Frontal cortex (tissue), 4 donors: Measurements from ENCODE around the gene PAX4. TPM values are rescaled to one million over a fixed set of nuclear protein-coding genes. Genes with fewer than 3 reads are reported as not detected.

Source experiments
- DNase-seq, 2 donors: peaks; one replicate each; pipeline ENCODE4 v3.0.0; 2012; ENCODE audit warnings: low spot score in 2 of 2
- FAIRE-seq: peaks from 2 replicates; lab custom pipeline; 2012; peaks lifted over from hg19 to GRCh38; lab: Jason Lieb, UNC
- total RNA-seq: library from RNA; depleted of rRNA; stranded (reverse); fragments of >200 nt; gene quantifications from one replicate; pipeline ENCODE4 v1.2.3, GENCODE V29; 2014
- donor health status: control.
- donor health status: control.
- donor health status: control.

The PAX4 gene, protein sequence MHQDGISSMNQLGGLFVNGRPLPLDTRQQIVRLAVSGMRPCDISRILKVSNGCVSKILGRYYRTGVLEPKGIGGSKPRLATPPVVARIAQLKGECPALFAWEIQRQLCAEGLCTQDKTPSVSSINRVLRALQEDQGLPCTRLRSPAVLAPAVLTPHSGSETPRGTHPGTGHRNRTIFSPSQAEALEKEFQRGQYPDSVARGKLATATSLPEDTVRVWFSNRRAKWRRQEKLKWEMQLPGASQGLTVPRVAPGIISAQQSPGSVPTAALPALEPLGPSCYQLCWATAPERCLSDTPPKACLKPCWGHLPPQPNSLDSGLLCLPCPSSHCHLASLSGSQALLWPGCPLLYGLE
- total RNA-seq: not detected

DNA sequence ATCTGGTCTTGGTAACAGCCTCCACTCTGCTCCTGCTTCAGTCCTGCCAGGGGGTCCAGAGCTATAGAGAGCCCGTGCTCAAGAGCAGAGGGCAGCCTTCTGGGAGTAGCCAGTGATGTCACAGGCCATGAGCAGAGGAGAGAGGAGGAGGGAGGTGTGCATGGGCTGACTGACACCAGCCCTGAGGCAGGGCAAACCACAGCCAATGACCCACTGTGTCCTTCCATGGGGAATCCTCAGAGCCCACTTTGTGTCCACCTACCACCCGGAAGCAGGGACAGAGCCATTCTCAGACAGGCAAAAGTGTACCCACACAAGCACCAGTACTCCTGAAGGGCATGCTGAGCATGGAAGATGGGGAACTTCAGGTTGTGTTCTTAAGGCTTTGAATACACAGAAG is at the start of gene PAX4:
Gene PAX4, minus strand, starts transcription at position 101 of the 400 bp plus-strand sequence. CDS start 2,214 bp downstream, outside the sequence.
- no peak for FAIRE-seq
- no peak for DNase-seq

DNA sequence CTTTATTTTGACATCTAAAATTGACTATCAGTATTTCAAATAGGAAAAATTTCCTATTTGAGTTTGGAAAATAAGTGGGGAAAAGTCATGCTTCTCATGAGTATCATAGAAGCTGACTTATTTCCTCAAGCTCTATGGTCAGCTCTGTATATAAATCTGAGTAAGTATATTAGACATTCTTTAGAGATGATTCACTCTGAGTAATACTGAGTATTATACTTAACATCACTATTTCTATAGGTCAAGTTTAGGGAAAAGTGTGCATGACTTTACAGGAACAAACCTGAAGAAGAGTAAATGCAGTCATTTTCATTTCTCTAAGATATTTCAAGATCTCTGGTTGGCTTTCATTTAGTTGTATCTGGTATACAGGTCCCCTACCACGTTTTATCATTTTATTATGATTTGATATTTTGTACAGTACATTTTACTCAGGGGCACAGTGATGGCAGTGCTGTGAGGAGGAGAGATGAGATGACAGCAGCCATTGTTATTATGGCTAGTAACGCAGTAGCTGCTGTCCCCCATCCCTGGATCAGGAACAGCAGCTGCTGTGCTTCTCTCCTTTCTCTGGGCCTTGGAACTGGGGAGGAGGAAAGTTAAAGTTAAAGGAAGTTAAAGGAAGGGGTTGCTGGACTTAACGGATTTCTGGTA is 49.2 kb upstream of the PAX4 start:
- DNase-seq (no peak), FAIRE-seq (no peak)

DNA sequence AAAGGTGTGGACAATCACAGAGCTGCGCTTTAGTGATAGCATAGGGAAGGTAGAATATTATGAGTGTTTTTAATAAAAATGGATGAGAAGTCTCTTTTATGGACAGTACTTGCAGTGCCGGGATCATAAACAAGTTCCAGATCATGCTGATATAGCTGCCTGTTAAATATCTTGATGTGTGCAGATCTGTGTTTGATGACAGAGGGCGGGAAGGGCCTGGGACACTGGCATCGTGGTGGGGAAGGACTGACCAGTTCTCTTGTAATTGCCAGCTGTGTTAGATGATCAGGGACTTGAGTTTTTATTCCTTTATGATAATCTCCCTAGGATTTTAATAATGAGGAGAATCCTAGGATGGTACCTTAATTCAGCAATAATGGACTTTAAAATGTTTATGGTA is 48.7 kb upstream of the PAX4 start:
- no peak for FAIRE-seq

DNA sequence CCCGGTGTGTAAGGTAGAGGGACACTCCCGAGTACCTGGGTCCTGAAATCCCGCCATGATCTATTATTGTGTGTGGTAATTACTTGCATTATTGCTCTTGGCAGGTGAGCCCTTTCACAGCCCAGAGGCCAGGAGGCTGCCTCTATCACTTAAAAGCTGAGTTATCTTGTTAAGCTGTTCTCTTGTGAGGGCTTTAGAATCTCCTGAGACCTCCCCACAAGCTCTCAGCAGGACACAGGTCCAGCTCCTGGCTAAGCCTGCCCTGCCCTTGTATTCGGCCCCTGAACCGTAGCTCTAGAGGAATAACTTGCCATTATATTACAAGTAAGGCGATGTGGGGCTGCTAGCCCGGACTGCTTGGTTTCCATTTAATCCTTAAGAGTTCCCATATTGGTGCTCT is 48.0 kb upstream of the PAX4 start:
- FAIRE-seq (no peak), DNase-seq (no peak)

More for the DNA sequence above, 48.7 kb upstream of the PAX4 start:
- DNase-seq: no peak

DNA sequence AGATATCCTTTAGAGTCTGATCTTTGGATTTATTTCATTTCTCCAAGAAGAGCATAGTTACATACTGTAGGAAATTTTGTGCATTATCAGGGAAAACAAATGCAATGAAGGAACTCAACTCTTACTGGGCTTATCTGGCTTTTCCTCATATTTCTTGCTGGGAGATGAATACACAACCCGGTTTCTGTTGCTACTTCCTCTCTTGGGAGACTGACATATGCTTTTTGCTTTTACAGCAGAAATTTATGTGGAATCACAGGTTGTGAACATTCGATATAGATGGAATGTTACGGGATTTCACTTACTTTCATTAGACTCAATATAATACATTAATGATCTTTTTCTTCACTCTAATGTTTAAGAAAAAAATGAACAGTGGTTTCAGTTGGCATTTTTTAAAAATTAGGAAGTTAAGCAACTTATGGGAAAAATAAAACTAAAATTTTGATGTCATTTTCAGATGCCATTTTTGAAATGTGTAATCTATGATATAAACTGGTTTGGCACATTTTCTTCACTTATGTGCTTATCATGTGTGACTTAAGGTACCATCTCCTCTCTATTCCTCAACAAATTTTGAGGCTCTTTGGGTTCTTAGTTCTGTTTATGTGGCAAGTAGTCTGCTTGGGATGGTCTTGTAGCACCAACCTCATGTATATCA is 41.2 kb upstream of the PAX4 start:
- DNase-seq (no peak), FAIRE-seq (no peak)

DNA sequence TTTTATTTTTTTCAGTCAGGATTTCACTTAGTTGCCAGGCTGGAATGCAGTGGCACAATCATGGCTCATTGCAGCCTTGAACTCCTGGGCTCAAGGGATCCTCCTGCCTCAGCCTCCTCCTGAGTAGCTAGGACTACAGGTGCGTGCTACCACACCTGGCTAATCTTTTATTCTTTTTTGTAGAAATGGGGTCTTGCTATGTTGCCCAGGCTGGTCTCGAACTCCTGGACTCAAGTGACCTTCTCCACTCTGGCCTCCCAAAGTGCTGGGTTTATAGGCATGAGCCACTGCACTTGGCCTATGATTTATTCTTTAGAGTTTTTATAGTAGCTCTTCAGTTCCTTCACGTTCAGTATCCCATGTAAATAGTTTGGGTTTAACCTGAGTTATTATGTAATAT is 39.6 kb upstream of the PAX4 start:
- FAIRE-seq (no peak), DNase-seq (no peak)

DNA sequence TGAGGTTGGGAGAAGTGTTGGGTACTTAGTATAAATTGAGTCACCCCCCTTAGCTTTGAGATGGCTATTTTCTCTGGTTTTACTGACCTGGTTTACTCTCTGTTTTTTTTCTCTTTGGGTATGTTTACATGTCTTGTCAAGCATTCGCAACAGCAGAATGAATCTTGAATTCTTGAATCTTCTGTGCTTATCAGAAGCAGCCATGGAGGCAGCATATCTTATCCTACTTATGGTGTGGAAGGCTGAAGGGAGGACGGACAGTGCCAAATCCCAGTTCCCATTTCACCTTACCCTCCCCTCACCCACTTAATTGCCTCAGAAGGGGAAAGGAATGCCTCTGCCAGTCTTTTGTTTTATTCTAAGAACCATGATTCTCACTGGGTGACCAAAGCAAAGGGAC is 37.8 kb upstream of the PAX4 start:
- no peak for DNase-seq
- no peak for FAIRE-seq

DNA sequence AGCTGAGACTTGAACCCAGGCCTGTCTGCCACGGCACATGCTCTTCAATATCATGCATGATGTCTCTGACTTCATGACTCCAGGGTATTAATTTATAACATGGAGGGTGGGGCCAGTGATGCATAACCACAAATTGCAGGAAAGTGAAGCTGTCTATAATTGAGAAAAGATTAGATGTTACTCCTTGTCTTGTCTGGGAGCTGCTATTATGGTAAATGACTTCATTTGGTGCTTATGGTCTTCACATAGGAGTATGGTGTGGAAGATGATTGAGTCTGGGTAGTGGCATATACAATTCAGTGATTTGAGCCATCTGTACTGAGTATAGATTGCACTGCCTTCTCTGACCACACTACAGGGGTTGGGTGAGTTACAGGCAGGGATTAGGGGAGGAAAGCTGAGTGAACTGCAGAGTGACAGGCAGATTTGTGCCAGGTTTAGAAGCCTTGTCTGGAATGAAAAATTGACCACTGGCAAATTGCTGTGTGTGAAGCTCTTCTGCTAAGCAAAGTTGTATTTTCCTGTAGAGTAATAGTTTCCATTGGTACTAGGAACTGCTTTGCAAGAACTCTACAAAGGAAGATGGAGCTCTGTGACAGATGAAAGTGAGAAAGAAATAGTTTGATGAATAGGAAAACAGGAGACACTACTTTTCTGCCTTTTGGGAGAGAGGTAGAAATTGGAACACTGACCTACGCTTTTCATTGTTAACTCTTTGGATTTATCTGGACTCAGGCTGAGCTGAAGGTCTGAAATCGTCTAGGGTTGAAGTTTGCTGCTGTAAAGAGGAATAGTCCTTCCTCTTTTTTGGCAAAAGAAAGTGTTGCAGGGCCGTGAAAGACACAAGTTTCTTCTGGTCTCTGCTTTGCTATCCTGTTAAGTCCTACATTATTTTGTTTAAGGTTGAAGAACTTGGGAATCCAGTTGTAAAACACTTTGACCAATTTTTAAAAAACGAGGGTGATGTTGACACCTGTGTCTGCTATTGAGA is 36.8 kb upstream of the PAX4 start:
- FAIRE-seq: no peak
- no peak for DNase-seq

DNA sequence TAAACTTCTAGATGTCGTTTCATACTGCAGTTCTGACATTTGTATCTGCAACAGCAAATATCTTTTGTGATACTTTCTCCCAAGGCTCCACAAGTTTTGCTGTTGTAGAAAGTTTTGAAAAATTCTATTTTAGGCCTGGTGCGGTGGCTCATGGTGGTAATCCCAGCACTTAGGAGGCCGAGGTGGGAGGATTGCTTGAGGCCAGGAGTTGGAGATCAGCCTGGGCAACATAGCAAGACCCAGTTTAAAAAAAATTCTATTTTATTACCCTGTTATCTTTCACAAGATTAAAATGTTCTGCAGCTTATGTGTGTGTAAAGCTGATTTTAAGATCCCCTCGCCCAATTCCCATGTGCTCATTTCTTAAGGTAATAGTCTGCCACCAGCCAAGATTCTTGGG is 35.5 kb upstream of the PAX4 start:
- no peak for DNase-seq
- FAIRE-seq: no peak

DNA sequence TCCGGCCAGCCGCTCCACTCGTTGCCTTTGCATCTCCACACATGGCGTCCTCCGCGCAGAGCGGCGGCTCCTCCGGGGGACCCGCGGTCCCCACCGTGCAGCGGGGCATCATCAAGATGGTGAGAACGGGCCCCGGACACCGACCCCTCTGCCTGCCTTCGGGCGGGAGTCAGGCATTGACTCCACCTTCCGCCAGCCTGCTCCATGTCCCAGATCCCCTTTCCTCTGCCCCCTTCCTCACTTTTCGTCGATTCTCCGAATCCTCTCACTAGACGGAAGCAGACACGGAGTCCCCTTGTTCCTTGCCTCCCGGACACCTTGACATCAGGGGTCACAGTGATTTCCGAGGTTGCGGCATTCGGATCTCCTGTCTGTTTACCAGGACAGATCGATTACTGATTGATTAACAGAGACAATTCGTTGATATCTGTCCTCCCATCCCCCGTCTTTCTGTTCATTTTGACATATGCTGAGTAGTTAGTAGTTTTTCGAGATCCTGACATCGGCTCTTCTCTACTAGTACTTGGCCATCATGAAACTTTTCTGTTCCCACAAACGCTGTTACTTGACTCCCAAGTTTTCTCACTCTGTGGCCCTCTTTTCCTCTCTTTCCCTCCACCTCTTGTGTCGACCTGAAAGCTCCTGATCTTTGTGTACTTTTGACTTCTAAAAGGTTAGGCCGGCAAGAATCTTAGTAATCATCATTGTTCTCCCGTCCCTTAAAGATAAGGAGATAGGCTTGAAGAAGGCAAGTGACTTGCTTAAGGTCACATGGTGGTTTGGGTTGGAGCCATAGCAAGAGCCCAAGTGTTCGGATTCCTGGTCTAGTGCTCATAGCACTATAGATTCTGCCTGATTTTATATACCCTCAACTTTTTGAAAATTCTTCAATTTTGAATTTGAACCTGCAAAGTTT is 34.6 kb upstream of the PAX4 start:
- no peak for FAIRE-seq
- DNase-seq: no peak

DNA sequence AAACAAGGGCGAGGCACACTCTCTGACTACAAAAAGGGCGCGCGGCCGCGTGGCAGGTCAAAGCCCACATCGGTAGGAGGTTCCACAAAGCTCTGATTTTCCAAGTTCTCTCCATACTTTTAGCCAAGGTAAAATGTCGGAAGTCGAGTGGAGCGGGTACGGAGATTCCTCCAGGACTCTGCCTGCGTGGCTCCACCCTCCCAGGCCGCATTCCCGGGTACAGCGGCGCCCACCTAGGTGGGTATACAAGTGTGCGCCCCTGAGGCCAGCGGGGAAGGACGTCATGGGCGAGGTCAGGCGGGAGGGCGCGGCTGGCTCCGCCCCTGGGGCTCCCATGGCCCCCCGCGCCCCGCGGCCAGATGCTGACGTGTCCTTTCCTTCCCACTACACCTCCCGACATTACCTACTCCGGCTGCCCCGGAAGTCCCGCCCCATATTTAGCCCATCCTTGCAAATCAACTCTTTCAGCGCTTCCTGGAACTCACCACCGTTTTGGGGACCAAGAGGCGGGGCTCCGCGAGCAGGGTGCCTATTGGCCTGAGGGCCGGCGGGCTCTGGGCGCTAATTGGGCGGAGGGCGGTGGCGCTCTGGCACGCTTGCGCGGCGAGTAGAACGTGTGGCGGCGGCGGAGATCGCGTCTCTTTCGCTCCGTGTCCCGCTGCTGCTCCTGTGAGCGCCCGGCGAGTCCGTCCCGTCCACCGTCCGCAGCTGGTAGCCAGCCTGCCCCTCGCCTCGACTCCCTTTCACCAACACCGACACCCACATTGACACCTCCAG is 33.8 kb upstream of the PAX4 start, which contains the start of gene SND1:
Gene SND1, plus strand, starts transcription at position 639 of the 777 bp plus-strand sequence. CDS start 180 bp downstream, outside the sequence.
- FAIRE-seq (peak; percentile 3), DNase-seq (peak; percentile 92 to 97)

DNA sequence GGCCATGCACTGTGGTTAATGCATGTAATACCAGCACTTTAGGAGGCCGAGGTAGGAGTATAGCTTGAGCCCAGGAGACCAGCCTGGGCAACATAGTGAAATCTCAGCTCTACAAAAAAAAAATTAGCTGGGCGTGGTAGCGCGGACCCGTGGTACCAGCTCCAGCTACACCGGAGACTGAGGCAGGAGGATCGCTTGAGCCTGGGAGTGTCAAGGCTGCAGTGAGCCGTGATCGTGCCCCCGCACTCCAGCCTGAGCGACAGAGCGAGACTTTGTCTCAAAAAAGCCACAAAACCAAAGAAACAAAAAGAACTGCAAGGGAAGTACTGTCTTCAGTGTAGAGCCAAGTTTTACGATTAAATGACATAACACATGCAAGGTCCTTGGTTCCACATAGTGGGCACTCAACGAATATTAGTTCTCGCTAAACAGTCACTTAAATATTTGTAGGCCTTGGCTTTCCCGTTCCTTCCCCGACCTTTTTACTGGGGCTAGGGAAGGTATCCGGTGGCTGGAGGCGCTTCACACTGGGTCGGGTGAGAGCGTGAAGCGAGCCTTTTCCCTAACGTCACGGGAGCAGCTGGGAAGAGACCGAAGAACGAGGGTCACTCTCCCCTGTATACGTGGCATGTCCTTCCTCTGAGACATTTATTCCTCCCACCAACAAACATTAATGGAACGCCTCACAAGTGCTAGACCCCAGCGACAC is 33.1 kb upstream of the PAX4 start:
- peak in 1 of 2 donors; percentile 21 for DNase-seq
- FAIRE-seq: no peak

DNA sequence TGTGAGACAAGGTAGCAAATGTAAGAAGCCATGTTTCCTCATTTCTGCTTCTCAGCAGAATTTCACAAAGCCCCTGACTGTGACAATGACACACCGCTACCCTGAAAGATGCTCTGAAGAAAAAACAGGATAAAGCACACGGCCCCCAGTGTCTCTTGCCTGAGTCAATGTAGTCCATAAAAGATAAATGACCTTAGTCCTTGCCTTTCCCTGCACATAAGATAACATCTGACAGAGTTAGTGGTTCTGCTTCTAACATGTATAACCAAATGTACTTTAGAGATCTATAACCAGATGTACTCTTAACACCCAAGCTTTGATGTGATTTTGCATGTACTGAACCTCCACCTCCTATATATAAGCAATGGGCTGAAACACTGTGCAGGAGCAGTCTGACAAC is 31.0 kb upstream of the PAX4 start:
- FAIRE-seq: no peak

DNA sequence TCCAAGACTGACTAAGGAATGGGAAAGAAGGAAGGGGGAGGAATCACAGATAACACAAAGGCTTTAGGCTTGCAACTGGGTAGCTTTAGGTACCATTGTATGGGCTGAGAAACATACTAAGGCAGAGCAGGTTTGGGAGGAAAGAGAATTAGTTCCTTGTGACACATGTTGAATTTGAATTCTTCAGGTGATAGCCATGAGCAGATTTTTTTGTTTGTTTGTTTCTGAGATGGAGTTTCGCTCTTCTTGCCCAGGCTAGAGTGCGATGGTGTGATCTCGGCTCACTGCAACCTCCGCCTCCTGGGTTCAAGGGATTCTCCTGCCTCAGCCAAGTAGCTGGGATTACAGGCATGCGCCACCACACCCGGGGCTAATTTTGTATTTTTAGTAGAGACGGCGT is 29.7 kb upstream of the PAX4 start:
- no peak for FAIRE-seq
- no peak for DNase-seq

More for the DNA sequence above, 31.0 kb upstream of the PAX4 start:
- DNase-seq: no peak

DNA sequence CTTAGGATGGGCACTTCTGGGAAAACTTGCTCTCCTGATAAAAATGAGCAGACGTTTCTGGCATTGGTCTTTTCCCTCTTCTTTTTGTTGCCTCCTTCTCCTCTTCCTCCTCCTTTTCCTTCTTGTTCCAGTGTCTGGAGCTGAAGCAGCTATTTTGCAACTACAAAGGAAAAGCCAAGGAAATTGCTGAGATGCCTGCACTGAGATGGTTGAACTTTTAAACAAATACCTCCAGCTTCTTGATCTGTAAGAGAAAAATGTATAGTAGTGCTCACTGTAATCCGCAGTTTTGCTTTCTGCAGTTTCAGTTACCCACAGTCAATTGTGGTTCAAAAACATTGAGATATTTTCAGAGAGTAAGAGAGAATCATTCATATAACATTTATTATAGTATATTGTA is 26.5 kb upstream of the PAX4 start:
- FAIRE-seq (no peak), DNase-seq (no peak)

DNA sequence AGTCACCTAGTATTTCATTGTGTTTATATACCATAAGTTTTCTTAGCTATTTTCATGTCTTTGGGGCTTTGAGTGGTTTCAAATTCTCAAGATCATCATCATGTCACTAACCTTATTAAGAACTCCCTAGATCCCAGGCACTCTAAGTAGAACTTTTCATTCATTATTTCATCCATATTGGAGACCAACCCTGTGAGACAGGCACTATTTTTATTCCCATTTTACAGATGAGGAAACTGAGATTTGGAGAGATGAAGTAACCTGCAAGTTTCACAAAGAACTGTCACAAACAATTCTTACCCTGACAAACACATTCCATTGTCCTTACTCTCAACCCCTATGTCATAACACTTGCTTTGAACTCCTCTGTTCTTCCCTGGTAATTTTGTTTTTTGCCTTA is 20.3 kb upstream of the PAX4 start:
- DNase-seq: no peak

DNA sequence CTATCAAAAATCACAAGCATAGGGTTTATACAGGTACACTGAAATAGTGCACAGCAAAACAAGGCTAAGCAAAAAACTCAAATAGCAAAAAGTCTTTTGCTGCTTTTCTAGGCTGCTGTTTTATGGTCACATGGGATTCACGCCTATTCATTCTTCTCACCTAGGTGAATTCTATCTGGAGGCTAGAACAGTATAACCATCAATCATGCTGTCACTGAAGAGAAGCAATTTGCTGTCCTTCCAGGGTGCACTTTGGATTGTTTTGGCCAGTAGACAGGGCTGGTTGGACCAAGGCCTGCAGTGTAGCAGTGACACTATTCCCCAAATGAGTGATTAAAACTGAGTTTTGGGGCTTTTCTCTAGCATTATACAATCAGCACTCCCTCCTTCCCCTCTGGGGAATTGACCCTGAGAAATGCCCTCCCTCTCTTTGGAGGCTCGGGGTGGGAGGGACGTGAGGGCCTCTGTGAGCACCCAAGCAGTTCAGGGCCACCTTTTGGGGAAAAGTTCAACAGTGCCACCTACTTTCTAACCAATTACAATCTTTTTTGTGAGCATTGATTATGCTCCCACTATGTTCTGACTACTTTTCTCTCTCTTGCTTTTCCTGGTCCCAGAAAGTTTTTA is 17.8 kb upstream of the PAX4 start:
- FAIRE-seq (no peak), DNase-seq (no peak)

More for the DNA sequence above, 20.3 kb upstream of the PAX4 start:
- no peak for FAIRE-seq
